Adrenal gland (tissue), 5 donors: Measurements from ENCODE around the gene LRP1-AS.

ENCODE experiments used
- CTCF ChIP-seq, 6 experiments: fragments of 450-650 bp in 4 of 6; fragments of 200-600 bp in 2 of 6; sonication (generic) in 1 of 6; IDR thresholded peaks; 1 replicate in 5 of 6; 2 replicates in 1 of 6; pipeline versions ENCODE4 v1.5.1 to v1.8.0; 2016 to 2021; ENCODE audit warnings: antibody characterized with exemption in 6 of 6, mild to moderate bottlenecking in 2 of 6, moderate library complexity in 1 of 6
- POLR2A ChIP-seq, 2 donors: fragments of 450-650 bp; IDR thresholded peaks; one replicate each; pipeline ENCODE4 v1.6.1; 2017; ENCODE audit warnings: antibody characterized with exemption in 2 of 2, mild to moderate bottlenecking in 2 of 2, moderate library complexity in 1 of 2
- donor health status: DM: no; HTN: no; CAD: no.

- no peak for TF ChIP-seq CTCF (IDR thresholded peaks at IDR 0.05)
- TF ChIP-seq POLR2A (IDR thresholded peaks at IDR 0.05), result no peak
Measured at GRCh38 chr12:57146961-57147944, at the start of gene LRP1-AS.
